Activated CD8-positive, alpha-beta memory T cell treated with anti-CD3 and anti-CD28 coated beads for 36 hours (primary cell): ENCODE results near the gene NOP14. TPM values are rescaled to one million over a fixed set of nuclear protein-coding genes. Genes with fewer than 3 reads are reported as not detected.

ENCODE experiments used
- CTCF ChIA-PET: fragments of 350-600 bp; sonication (Branson Sonifier 250); formaldehyde crosslinking; loops from one replicate; lab custom pipeline; 2021; ENCODE audit warnings: antibody characterized with exemption; lab: Charles Lee
- POLR2A ChIA-PET: fragments of 350-600 bp; sonication (Branson Sonifier 250); formaldehyde crosslinking; loops from one replicate; lab custom pipeline; 2021; ENCODE audit warnings: antibody characterized with exemption; lab: Charles Lee
- total RNA-seq, 2 experiments: library from RNA; stranded (reverse); gene quantifications; one replicate each; pipeline ENCODE4 v1.2.3, GENCODE V29; 2021

NOP14 gene
- total RNA-seq, 2 experiments from 2014 or later = 143 TPM

DNA sequence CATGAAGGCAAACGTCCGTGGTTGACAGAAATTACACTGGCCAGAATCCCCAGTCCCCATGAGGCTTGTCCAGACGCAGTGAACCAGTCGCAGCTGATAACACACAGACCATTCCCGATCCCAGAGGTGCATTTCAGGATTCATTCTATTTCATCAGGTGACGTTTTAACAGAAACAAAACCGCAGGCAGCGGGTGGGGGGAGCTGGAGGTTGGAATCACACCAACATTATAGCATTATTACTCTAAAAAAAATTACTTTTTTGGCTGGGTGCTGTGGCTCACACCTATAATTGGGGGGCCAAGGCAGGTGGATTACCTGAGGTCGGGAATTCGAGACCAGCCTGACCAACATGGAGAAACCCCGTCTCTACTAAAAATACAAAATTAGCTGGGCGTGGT lies 25.2 kb downstream of the NOP14 start:
- POLR2A ChIA-PET = interaction anchor here (0.7 to 3.4 kb wide), 3 partner anchors 11 to 16 kb away, joined by 4 to 47 read pairs (median 4); no protein-coding TSS in a partner anchor
- CTCF ChIA-PET = interaction anchor here (4.0 kb wide), 1 partner anchor 17 kb away, joined by 37 read pairs; no protein-coding TSS in a partner anchor

DNA sequence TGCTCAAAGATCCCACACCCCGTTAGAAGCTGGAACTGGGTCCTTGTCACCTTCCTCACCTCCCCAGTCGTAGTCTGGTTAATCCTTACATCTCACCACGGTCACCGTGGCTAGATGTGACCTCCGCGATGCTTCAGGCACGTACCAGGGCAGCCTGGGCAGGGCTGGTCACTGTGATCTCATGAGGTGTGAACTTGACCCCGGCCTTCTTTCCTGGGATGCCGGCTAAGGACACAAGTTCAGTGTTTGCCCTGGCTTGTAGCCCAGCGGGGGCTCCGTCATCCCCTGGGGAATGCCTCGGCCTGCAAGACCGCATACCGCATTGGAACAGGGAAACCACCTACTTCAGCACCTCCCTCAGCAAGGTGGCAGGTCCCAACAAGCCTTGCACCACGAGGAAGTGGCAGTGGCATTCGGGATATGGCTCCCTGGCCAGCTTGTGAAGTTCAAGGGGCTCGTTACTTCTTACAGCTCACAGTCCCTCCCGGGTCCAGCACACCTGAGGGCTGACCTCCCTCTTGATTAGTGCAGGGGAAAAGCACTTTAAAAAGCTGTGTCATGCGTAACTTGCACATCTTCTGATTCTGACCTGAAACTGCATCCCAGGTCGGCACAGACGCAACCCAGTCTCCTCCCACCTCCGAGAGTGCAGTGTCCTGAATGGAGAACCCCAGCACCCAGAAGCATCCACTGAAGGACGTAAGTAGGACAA lies 25.9 kb downstream of the NOP14 start:
- POLR2A ChIA-PET = interaction anchor here (0.7 to 3.4 kb wide), 8 partner anchors 11 to 191 kb away, joined by 3 to 47 read pairs (median 8); partner anchors contain the start of genes GRK4 and NOP14
- CTCF ChIA-PET = interaction anchor here (1.2 to 4.0 kb wide), 4 partner anchors 14 to 26 kb away, joined by 4 to 37 read pairs (median 12); partner anchors contain the start of genes GRK4 and NOP14

DNA sequence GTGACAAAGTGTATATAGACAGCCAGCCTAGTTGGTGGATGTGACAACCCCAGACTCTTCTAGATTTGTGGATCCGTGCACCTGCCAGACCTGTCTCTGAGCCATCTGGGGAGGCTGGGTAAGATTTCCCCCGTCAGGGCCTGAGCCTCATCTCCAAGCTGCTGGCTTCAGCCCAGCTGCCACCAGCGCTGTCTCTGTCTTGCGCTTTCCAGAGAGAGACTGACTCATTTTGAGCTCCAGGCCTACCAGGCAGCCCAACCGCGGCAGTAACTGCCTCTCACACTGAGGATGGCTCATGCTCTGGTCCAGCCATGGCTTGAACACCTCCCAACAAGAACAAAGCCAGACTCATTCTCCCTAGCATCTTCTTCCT lies 26.4 kb downstream of the NOP14 start:
- CTCF ChIA-PET = interaction anchor here (1.2 to 4.0 kb wide), 4 partner anchors 15 to 26 kb away, joined by 4 to 37 read pairs (median 12); partner anchors contain the start of genes GRK4 and NOP14
- POLR2A ChIA-PET = interaction anchor here (1.1 to 3.4 kb wide), 9 partner anchors 12 to 467 kb away, joined by 3 to 47 read pairs (median 7); partner anchors contain the start of genes GRK4, NOP14 and RNF4

DNA sequence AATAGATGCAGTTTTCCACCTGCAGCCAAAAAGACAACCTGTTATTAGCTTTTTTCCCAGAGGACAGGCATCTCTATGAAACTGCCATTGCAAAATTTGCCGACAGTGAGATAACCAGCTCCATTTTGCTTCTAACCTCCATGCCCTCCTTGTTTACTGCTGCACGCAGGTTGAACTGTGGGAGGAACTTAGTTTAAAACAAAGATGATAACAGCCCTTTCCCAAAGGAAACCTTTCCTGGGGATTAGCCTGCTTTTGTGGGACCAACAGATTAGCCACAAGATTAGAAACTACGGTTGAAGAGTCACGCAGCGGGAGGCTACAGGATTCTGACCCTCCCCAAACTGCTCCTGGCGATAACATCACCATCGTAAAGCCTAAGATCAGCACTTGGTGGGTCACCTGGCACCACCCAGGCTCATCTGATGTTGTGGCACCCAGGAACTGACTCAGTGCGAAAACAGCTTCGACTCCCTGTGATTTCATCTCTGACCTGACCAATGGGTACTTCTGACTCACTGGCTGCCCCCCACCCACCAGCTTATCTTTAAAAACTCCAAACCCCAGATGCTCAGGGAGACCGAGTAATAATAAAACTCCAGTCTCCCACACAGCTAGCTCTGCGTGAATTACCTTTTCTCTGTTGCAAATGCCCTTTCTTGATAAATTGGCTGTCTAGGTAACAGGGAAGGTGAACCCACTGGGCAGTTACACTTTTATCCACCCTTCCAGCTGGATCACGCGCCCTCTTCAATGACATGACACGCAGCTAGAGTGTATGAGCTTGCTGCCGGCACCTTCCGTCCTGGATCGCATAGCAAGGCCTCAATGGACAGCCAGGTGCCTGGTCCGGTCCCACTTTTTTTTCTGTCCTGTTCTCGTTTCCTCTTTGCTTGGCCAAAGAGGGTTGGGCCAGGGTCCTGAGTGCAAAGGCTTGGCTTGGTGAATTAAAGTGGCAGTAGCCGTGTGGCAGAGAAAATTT lies 27.2 kb downstream of the NOP14 start:
- ChIA-PET POLR2A (interaction anchor here (0.5 to 3.4 kb wide), 17 partner anchors 16 to 467 kb away, joined by 3 to 47 read pairs (median 3); partner anchors contain the start of genes GRK4, NOP14, RNF4 and SH3BP2), CTCF (interaction anchor here (1.0 to 4.0 kb wide), 7 partner anchors 15 to 180 kb away, joined by 3 to 37 read pairs (median 6); partner anchors contain the start of genes GRK4, NOP14 and TNIP2)

DNA sequence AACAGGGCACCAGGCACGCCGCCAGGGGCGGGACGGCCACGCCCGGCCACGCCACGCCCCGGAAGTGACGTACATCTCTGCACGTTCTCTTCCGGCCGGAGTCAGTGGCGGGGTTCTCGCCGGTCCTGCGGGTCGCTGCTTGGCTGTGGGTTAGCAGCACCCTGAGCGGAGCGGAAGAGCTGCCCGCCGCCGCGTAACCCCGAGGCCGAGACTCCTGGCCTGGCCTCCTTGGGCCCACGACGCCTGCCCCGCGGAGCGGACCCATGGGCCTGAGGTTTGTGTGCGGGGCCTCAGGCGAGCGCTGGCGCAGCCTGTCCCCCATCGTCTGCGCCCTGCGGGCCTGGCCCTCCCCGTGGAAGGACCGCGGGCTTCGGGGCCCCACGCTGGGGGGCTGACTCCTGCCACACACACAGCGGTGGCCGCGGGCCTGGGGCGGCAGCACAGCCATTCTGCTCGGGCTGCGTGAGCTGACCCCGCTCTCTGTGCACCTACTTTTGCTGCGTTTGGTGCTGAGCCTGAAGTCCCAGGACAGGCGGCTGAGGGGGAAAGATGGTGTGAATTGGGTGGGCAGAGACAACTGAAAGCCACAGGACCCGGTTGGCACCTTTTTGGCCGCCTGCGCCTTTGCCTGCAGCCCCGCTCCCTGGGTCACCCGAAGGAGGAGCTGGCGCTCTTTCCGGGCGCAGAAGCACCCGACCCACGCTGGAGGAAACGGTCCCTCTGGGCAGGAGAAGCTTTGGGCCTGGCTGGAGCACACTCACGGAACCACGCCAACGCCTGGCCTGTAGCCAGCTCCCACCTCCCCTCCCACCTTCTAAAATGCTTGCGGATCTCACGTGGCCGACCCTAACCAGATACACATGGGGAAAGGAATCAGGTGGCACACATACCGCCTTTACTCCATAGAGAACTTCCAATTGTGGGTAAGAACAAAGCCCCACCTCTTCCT lies 28.1 kb downstream of the NOP14 start:
- ChIA-PET CTCF (interaction anchor here (0.6 to 4.0 kb wide), 7 partner anchors 16 to 399 kb away, joined by 3 to 37 read pairs (median 6); partner anchors contain the start of genes GRK4, NOP14 and TNIP2), POLR2A (interaction anchor here (0.6 to 3.4 kb wide), 14 partner anchors 15 to 466 kb away, joined by 3 to 47 read pairs (median 5); partner anchors contain the start of genes GRK4, NOP14, RNF4 and SH3BP2)

DNA sequence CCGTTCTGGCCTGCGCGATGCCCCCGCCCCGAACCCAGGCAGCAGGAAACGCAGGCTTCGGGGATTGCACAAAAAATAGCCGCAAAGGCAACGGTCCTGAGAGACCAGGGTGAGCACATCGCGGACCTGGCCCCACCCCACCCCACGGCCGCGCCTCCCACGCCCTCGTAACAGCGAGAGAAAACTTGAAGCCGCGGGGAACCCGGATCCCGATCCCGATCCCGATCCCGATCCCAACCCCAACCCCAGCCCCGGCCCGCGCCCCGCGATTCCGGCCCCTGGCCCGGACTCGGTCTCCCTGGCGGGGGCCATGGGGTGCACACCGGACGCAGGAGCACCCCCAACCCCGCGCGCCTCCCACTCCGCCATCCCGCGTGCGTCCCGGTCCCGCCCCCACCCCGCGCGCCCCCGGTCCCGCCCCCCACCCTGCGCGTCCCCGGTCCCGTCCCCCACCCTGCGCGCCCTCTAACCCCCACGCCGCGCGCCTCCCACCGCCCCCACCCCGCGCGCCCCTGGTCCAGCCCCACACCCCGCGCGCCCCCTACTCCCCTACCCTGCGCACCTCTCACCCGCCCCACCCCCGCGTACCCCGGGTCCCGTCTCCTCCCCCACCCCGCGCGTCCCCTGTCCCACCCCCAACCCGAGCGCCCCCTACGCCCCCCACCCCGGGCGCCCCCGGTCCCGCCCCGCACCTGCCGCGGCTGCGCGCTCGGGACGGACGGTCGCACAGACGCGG lies 29.0 kb downstream of the NOP14 start:
- ChIA-PET POLR2A (interaction anchor here (0.7 to 3.4 kb wide), 6 partner anchors 14 to 188 kb away, joined by 3 to 47 read pairs (median 12); partner anchors contain the start of genes GRK4, NOP14 and SH3BP2), CTCF (interaction anchor here (2.7 kb wide), 1 partner anchor 29 kb away, joined by 18 read pairs; the partner anchor contains the start of genes GRK4 and NOP14)

DNA sequence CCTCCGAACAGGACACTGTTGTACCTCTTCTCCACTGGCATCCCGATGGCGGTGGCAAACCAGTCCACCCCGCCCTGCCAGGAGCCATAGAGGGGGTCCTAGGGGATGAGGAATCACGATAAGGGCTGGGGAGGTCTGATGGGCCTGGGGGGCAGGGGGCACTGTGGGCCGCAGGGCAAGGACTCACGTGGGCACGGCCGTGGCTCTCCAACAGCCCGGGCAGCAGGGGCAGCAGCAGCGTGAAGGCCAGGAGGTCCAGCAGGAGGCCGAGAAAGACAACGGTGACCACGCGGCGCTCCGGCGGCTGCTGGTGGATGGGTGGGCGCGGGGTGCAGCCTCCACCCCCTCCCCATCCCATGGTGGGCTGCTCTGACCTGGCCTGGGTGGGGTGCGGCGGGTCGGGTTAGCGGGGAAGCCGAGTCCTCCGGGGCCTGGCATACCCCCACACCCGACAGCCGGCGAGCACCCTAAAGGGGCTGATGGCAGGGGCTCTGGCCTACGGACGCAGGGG lies 29.6 kb downstream of the NOP14 start:
- CTCF ChIA-PET = interaction anchor here (1.0 to 1.4 kb wide), 2 partner anchors 11 to 21 kb away, joined by 3 to 4 read pairs; no protein-coding TSS in a partner anchor
- POLR2A ChIA-PET = no interaction called here

DNA sequence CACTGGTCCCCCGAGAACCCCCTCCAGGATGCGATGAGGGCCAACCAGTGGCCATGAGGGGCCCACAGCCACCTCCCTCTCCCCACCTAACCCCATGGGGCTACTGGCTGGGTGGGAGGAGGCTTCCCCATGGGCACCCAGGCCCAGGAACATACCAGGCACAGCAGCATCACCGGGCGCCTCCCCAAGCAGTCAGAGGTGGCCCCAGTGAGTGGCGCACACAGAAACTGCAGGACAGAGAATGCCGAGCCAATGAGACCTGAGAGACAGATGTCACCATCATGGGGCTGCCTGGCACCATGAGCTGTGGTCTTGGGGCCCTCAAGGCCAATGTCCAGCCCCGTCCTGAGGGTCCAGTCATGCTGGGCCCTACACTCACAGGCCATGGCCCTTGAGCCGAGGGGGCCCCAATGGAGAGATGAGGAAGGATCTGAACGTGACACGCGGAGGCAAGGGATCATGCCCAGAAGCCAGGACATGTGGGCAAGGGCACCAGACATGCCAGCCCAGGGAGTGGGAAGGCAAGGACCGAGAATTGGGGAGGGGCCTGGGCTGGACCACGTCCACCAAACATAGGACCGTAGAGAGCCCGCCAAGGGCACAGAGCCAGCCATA lies 30.1 kb downstream of the NOP14 start:
- ChIA-PET POLR2A (interaction anchor here (1.0 kb wide), 1 partner anchor 134 kb away, joined by 4 read pairs; no protein-coding TSS in a partner anchor), CTCF (interaction anchor here (0.5 to 1.4 kb wide), 3 partner anchors 10 to 94 kb away, joined by 3 to 4 read pairs (median 3); no protein-coding TSS in a partner anchor)

DNA sequence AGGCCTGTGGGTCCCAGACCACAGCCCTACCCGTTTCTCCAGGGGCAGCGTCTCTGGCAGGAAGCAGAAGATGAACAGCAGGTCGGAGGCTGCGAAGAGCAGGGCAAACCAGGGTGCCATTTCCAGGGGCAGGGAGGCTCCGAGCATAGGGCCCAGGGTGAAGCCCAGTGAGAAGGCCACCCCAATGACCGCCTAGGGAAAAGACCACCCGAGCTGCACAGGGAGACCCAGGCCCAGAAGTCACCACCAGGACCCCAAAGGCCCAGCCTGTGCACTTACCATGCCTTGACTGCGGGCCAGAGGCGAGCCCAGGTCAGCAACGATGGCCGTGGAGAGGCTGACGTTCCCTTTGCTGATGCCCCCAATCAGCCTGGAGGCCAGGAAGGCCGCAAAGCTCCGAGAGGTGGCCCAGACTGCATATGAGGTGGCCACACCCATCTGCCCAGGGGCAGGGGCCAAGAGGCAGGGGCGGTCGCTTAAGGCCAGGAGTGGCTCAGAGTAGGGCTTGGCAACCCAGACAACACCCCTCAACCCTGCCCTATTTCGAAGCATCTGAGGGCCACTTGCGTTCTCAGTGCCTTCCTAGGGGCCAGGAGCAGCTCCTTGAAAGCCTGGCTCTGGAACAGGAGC lies 30.8 kb downstream of the NOP14 start:
- ChIA-PET POLR2A (interaction anchor here (1.0 kb wide), 2 partner anchors 9 to 134 kb away, joined by 4 read pairs; no protein-coding TSS in a partner anchor), CTCF (interaction anchor here (0.5 to 1.4 kb wide), 3 partner anchors 9 to 94 kb away, joined by 3 to 4 read pairs (median 3); no protein-coding TSS in a partner anchor)

DNA sequence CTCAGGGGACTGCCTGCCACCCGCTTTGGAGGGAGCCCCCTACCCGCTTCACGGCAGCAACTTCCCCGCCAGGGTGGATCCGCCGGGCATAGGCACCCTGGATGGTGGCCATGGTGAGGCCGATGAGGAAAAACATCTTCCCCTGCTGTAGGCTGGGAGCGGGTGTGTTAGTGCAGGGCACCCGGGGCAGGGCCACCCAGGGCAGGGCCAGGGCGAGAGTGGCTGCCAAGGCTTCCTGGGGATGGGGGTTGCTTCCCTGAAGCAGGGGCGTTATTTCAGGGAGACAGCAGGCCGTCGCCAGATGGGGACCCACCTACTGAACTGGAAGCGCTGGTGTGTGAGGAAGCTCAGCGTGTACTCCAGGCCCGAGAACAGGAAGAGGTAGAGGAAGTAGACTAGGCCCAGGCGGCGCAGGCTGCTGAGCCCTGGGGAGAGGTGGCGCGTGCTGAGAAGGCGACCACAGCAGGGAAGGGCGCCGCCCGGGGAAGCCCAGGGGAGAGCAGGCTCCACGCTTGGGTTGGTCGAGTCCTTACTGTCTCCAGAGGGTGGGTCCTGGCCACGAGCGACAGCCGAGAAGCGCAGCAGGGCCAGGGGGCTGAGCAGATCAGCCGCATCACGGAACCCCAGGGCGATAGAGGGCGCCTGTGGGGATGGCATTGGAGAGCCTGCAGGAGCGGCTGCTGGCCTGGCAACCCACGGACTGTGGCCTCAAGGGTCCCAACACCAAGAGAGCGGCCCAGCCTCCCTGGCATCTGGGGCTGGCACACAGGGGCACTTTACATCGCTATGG lies 31.5 kb downstream of the NOP14 start:
- POLR2A ChIA-PET = interaction anchor here (1.0 kb wide), 2 partner anchors 9 to 133 kb away, joined by 4 read pairs; no protein-coding TSS in a partner anchor

DNA sequence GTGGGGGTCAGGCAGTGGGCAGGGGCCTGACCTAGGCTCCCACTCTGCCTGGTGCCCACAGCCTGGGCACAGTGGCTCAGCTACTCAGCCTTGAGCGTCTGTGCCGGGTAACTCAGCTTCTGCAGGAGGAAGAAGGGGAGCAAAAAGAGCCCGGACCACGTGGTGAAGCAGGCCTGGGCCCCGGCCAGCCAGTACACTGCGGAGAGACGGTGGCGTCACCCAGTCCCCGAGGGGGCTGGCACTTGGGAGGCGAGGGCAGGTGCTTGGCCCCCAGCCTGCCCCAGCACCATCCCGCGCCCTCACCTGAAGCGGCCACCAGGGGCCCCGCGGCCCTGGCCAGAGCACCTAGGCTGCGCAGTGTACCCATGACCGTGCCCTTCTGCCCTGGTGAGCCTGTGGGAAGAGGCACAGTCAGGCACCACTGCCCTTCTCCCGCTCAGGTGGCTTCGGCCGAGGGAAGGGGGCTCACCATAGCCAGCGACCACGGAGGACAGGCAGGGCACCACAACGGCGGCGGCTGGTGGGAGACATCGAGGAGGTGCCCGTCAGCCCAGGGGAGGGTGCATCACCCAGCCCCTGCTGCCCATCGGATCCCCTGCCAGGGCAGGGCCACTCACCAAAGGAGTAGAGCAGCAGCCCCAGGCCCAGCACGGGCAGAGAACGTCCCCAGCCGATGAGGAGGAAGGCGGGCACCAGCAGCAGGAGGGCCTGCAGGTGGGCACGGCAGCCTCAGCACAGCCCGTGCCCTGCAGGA lies 32.3 kb downstream of the NOP14 start:
- POLR2A ChIA-PET = interaction anchor here (1.0 kb wide), 1 partner anchor 8 kb away, joined by 4 read pairs; no protein-coding TSS in a partner anchor
- CTCF ChIA-PET = no interaction called here

More for the DNA sequence above, 31.5 kb downstream of the NOP14 start:
- CTCF ChIA-PET = no interaction called here

DNA sequence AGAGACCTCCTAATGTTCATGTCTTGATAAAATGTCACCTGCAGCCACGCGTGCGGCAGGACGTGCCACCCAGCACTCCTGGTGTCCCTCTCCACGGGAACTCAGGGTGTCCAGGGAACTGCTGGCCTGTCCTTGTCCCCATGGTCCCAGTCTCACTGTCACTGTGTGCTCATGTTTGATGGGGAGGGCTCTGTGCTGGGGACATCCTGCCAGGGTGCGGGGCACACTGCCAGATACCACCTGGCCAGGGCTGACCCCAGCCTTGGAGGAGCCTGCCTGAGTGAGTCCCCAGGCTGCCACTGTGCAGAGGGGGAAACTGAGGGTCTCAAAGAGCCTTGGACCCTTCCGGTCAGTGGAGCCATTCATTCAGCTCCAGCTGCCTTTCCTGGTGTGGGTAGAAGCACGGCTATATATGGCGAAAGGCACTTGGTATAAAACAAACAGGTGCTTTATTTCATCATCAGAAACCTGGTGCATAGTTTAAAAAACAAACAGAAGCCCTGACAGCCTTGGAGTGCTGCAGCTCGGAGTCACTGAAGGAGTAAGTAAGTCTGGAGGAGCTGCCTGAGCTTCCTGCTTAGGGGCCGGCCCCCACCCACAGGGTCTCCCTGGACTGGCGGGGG lies 33.0 kb downstream of the NOP14 start:
- ChIA-PET POLR2A (no interaction called here), CTCF (interaction anchor here (0.5 to 1.4 kb wide), 2 partner anchors 12 to 24 kb away, joined by 3 read pairs; no protein-coding TSS in a partner anchor)

DNA sequence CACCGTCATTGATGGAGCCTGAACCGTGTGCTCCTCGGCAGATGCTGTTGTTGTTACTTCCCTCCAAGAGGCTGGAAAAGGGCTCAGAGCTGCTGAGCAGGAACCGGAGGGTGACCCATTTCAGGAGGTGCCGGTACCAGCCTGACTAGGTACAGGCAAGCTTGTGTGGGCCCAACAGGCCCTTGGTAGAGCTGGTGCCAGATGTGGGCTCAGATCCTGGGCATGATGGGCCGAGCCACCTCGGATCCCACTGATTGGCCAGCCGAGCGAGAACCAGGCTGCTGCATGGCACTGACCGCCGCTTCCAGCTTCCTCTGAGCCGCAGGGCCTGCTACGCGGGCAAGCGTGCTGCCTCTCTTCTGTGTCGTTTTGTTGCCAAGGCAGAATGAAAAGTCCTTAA lies 33.7 kb downstream of the NOP14 start:
- CTCF ChIA-PET = interaction anchor here (1.4 kb wide), 1 partner anchor 25 kb away, joined by 3 read pairs; no protein-coding TSS in a partner anchor
- POLR2A ChIA-PET = interaction anchor here (0.6 kb wide), 1 partner anchor 155 kb away, joined by 3 read pairs; no protein-coding TSS in a partner anchor
